H1 (cell line): ENCODE results near the gene GRIK4. TPM values are rescaled to one million over a fixed set of nuclear protein-coding genes. Genes with fewer than 3 reads are reported as not detected.

Experiments
- CTCF ChIA-PET: fragments of 300-600 bp; sonication (Branson Sonifier 250); formaldehyde crosslinking; loops from one replicate; lab custom pipeline; 2021; ENCODE audit not compliant: partially characterized antibody; lab: Charles Lee
- POLR2A ChIA-PET: fragments of 300-600 bp; sonication (Branson Sonifier 250); formaldehyde crosslinking; loops from one replicate; lab custom pipeline; 2021; ENCODE audit warnings: inconsistent platforms; ENCODE audit not compliant: partially characterized antibody; lab: Charles Lee
- DNase-seq, 2 experiments: peaks; one replicate each; pipeline versions ENCODE4 v3.0.0 to v3.0.0-alpha.2; 2010 to 2022; ENCODE audit warnings: low spot score in 2 of 2, low read depth in 1 of 2, mixed read lengths in 1 of 2
- FAIRE-seq: peaks from 2 replicates; lab custom pipeline; 2011; peaks lifted over from hg19 to GRCh38; lab: Jason Lieb, UNC
- H2AFZ ChIP-seq: 2 replicates; pipeline ENCODE4 v1.8.1; 2012; ENCODE audit warnings: low read length, inconsistent platforms
- H2AK5ac ChIP-seq: 2 replicates; pipeline ENCODE4 v1.6.1; 2013; ENCODE audit warnings: low read depth, low read length
- H2BK120ac ChIP-seq: replicated peaks from 2 replicates; pipeline ENCODE3; 2013; ENCODE audit warnings: low read depth, low read length, inconsistent platforms
- H2BK12ac ChIP-seq: 2 replicates; pipeline ENCODE4 v1.6.1; 2013; ENCODE audit warnings: low read depth, low read length
- H2BK15ac ChIP-seq: 2 replicates; pipeline ENCODE4 v1.6.1; 2013; ENCODE audit warnings: low read length
- H2BK20ac ChIP-seq: 2 replicates; pipeline ENCODE4 v1.6.1; 2013; ENCODE audit warnings: low read length
- H2BK5ac ChIP-seq: 2 replicates; pipeline ENCODE4 v1.6.1; 2013; ENCODE audit warnings: low read depth, low read length
- H3K14ac ChIP-seq: 2 replicates; pipeline ENCODE4 v1.6.1; 2013; ENCODE audit warnings: inconsistent platforms; ENCODE audit not compliant: insufficient read length
- H3K18ac ChIP-seq: 2 replicates; pipeline ENCODE4 v1.6.1; 2013; ENCODE audit warnings: low read length; ENCODE audit errors: extremely low read depth
- H3K23ac ChIP-seq: 2 replicates; pipeline ENCODE4 v1.6.1; 2013; ENCODE audit warnings: inconsistent platforms; ENCODE audit not compliant: insufficient read length
- H3K23me2 ChIP-seq: 2 replicates; pipeline ENCODE4 v1.6.1; 2013; ENCODE audit warnings: low read depth, low read length
- H3K27ac ChIP-seq: 2 replicates; pipeline ENCODE4 v1.6.1; 2011; ENCODE audit warnings: low read depth, low read length, inconsistent platforms
- H3K27me3 ChIP-seq, 4 experiments: replicated peaks in 1 of 4; 1 replicate in 1 of 4; 2 replicates in 3 of 4; pipeline versions ENCODE4 v1.6.1 to v1.8.1; 2011 to 2013; ENCODE audit warnings: low read length in 3 of 4, mild to moderate bottlenecking in 3 of 4, inconsistent platforms in 2 of 4, mixed read lengths in 2 of 4, moderate library complexity in 1 of 4; ENCODE audit not compliant: control insufficient read depth in 3 of 4, insufficient read depth in 3 of 4; ENCODE audit errors: extremely low read depth in 1 of 4
- H3K36me3 ChIP-seq, 4 experiments: 2 replicates each; pipeline versions ENCODE4 v1.6.1 to v1.8.1; 2011 to 2013; ENCODE audit warnings: mild to moderate bottlenecking in 4 of 4, low read length in 3 of 4, moderate library complexity in 2 of 4, control low read depth in 1 of 4, inconsistent platforms in 1 of 4; ENCODE audit not compliant: insufficient read depth in 4 of 4, control insufficient read depth in 2 of 4
- H3K4ac ChIP-seq: replicated peaks from 2 replicates; pipeline ENCODE3; 2013; ENCODE audit warnings: low read length, low read depth, mixed read lengths, inconsistent platforms; ENCODE audit not compliant: insufficient read length
- H3K4me1 ChIP-seq, 4 experiments: replicated peaks in 1 of 4; 1 replicate in 1 of 4; 2 replicates in 3 of 4; pipeline versions ENCODE4 v1.6.1 to v1.8.1; 2011 to 2013; ENCODE audit warnings: low read length in 3 of 4, inconsistent platforms in 2 of 4, mixed read lengths in 1 of 4; ENCODE audit not compliant: insufficient read depth in 4 of 4, control insufficient read depth in 3 of 4
- H3K4me2 ChIP-seq, 2 experiments: 2 replicates each; pipeline versions ENCODE4 v1.6.1 to v1.8.1; 2011 to 2013; ENCODE audit warnings: low read depth in 2 of 2, low read length in 2 of 2, control low read depth in 1 of 2, inconsistent platforms in 1 of 2, mild to moderate bottlenecking in 1 of 2; ENCODE audit not compliant: insufficient read depth in 1 of 2
- H3K4me3 ChIP-seq, 4 experiments: fragments of 200-600, 300-600 bp in 1 of 4; sonication (generic), shearing (Covaris generic), sonication (Bioruptor Twin) in 1 of 4; 2 replicates each; pipeline versions ENCODE4 v1.5.1 to v1.8.1; 2011 to 2016; ENCODE audit warnings: low read length in 4 of 4, low read depth in 3 of 4, control low read depth in 2 of 4, inconsistent platforms in 2 of 4, mild to moderate bottlenecking in 2 of 4, mixed read lengths in 1 of 4, moderate library complexity in 1 of 4; ENCODE audit not compliant: insufficient read depth in 2 of 4; ENCODE audit errors: extremely low read depth in 1 of 4
- H3K56ac ChIP-seq: replicated peaks from 2 replicates; pipeline ENCODE3; 2013; ENCODE audit warnings: low read depth, mild to moderate bottlenecking, mixed read lengths, low read length, inconsistent platforms; ENCODE audit not compliant: insufficient read length
- H3K79me1 ChIP-seq: 2 replicates; pipeline ENCODE4 v1.6.1; 2013; ENCODE audit warnings: low read depth, low read length, control low read depth
- H3K79me2 ChIP-seq, 2 experiments: 2 replicates each; pipeline versions ENCODE4 v1.6.1 to v1.8.1; 2012 to 2013; ENCODE audit warnings: low read length in 2 of 2, mild to moderate bottlenecking in 2 of 2, inconsistent platforms in 1 of 2; ENCODE audit not compliant: insufficient read depth in 2 of 2, control insufficient read depth in 1 of 2
- H3K9ac ChIP-seq, 4 experiments: replicated peaks in 1 of 4; 1 replicate in 1 of 4; 2 replicates in 3 of 4; pipeline versions ENCODE4 v1.6.1 to v1.8.1; 2011 to 2013; ENCODE audit warnings: low read depth in 3 of 4, low read length in 3 of 4, control low read depth in 2 of 4, mild to moderate bottlenecking in 2 of 4, moderate library complexity in 2 of 4, inconsistent platforms in 1 of 4; ENCODE audit errors: extremely low read depth in 1 of 4
- H3K9me3 ChIP-seq, 2 experiments: 2 replicates each; pipeline versions ENCODE4 v1.6.1 to v1.8.1; 2012 to 2013; ENCODE audit warnings: mild to moderate bottlenecking in 2 of 2, moderate library complexity in 2 of 2, control low read depth in 1 of 2, inconsistent platforms in 1 of 2, low read depth in 1 of 2, low read length in 1 of 2, mixed read lengths in 1 of 2; ENCODE audit not compliant: insufficient read depth in 2 of 2
- H4K20me1 ChIP-seq, 2 experiments: replicated peaks in 1 of 2; 2 replicates each; pipeline versions ENCODE3 to v1.8.1; 2011 to 2013; ENCODE audit warnings: inconsistent platforms in 2 of 2, low read length in 2 of 2, mild to moderate bottlenecking in 1 of 2; ENCODE audit not compliant: insufficient read depth in 2 of 2, control insufficient read depth in 1 of 2
- H4K5ac ChIP-seq: 2 replicates; pipeline ENCODE4 v1.6.1; 2013; ENCODE audit warnings: low read length, low read depth, mixed read lengths, inconsistent platforms; ENCODE audit not compliant: insufficient read length
- H4K8ac ChIP-seq: 2 replicates; pipeline ENCODE4 v1.8.0; 2013; ENCODE audit warnings: mild to moderate bottlenecking, moderate library complexity, low read length, inconsistent platforms; ENCODE audit not compliant: insufficient read depth; ENCODE audit errors: extremely low read depth
- H4K91ac ChIP-seq: replicated peaks from 2 replicates; pipeline ENCODE3; 2013; ENCODE audit warnings: low read length, mixed read lengths, inconsistent platforms; ENCODE audit not compliant: insufficient read length
- CEBPB ChIP-seq: IDR thresholded peaks from 2 replicates; pipeline ENCODE4 v1.6.1; 2012; ENCODE audit warnings: low read depth, low read length
- CHD2 ChIP-seq: IDR thresholded peaks from 2 replicates; pipeline ENCODE4 v1.6.1; 2012; ENCODE audit warnings: low read length, improper control_type of control experiment
- RNF2 ChIP-seq: fragments of 200-900, 300-1000 bp; sonication (generic); IDR thresholded peaks from 2 replicates; pipeline ENCODE4 v1.7.1; 2016; ENCODE audit warnings: borderline replicate concordance, low read depth, mild to moderate bottlenecking, antibody characterized with exemption, low read length; ENCODE audit not compliant: poor library complexity, severe bottlenecking; ENCODE audit errors: missing control alignments
- WGBS, 2 experiments: shearing (Covaris generic) in 1 of 2; methylation state at CpG; one replicate each; pipeline versions ENCODE4 v1.1.6 to v1.1.7; 2013 to 2015; ENCODE audit warnings: low lambda C conversion rate in 2 of 2, mixed read lengths in 2 of 2, inconsistent platforms in 1 of 2, low coverage in 1 of 2, missing lambda C conversion rate in 1 of 2; ENCODE audit not compliant: insufficient replicate concordance in 2 of 2, insufficient coverage in 1 of 2, insufficient read length in 1 of 2; ENCODE audit errors: extremely low coverage in 1 of 2, missing lambda C conversion rate in 1 of 2; 5-methylcytosine and 5-hydroxymethylcytosine counted together
- polyA plus RNA-seq, 7 experiments: library from polyadenylated mRNA; depleted of rRNA in 3 of 7; stranded (reverse) in 5 of 7; unstranded in 2 of 7; fragments of >200 nt in 5 of 7; fragments of 200-250 nt in 2 of 7; gene quantifications; 1 replicate in 5 of 7; 2 replicates in 1 of 7; 4 replicates in 1 of 7; pipeline versions ENCODE4 v1.2.1 to v1.2.3, GENCODE V29; 2011 to 2013; ENCODE audit warnings: missing spikeins in 2 of 7, mixed read lengths in 2 of 7
- total RNA-seq: library from RNA; stranded (reverse); fragmentation: NEBNext Ultra II Directional; extraction: Animal tissue kit (Norgen Biotek cat#: 25700); gene quantifications from 2 replicates; pipeline ENCODE4 v1.2.1, GENCODE V29; 2021

Gene GRIK4
- total and polyA plus RNA-seq, 2 of the 8 experiments (the other 6 are each of a cell fraction or from before 2014, with no cell fraction given): 1.2 to 2.9 TPM

DNA sequence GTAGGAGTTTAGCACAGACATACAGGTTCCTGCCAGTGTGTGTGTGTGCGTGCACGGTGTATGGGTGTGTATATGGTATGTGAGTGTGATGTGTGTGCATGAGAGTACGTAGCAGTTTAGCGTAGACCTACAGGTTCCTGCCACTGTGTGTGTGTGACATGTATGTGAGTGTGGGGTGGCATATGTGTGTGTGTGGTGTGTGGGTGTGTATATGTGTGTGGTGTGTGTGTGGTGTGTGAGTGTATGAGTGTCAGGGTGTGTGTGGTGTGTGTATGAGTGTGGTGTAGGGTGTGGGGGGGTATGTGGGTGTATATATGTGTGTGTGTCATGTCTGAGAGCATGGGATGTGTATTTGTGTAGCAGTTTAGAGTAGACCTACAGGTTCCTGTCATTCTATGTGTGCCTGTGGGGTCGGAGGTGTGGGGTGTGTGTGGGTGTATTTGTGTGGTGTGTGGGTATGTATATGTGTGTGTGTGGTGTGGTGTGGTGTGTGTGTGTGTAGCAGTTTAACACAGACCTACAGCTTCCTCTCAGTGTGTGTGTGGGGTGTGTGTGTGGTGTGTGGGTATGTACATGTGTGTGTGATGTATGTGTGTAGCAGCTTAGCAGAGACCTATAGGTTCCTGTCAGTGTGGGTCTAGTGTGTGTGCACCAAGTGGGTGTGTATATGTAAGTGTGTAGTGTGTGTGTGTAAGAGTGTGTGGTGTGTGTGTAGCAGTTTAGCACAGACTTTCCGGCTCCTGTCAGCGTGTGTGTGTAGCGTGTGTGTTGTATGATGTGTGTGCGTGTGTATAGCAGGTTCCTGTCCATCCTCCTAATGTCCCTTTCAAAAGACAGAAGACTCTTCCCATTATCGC, 480.5 kb downstream of the GRIK4 start:
- Histone ChIP-seq H4K20me1 (peaks cover 0 to 1% of the 10 kb centered on the region in 2 experiments), H3K79me2 (no peaks in the 10 kb centered on the region), H3K9me3 (no peaks in the 10 kb centered on the region), H2AFZ (no peak overlapping the region), H3K18ac (no peak overlapping the region), H3K4me1 (peaks cover 2 to 13% (median 10%) of the 10 kb centered on the region in 4 experiments; a peak in 5 of 7 replicates), H3K14ac (no peak overlapping the region), H3K23ac (no peak overlapping the region), H2BK20ac (peak overlapping the region; percentile 87), H4K91ac (peak overlapping the region; percentile 64), H2BK12ac (peak overlapping the region; percentile 71; the same call in 1 of the 2 replicates), H3K4me2 (no peak overlapping the region), H2AK5ac (0 out of 2 replicates have a peak overlapping the region, but pooled peaks have one; percentile 30), H2BK15ac (0 out of 2 replicates have a peak overlapping the region, but pooled peaks have one; percentile 14), H3K36me3 (no peaks in the 10 kb centered on the region), H3K4ac (peak overlapping the region; percentile 83), H2BK120ac (no peak overlapping the region), H4K8ac (no peak overlapping the region), H3K56ac (no peak overlapping the region), H3K23me2 (peaks cover 2% of the 10 kb centered on the region; the same call in 1 of the 2 replicates), H3K27me3 (no peaks in the 10 kb centered on the region; a peak in 2 of 7 replicates), H4K5ac (no peak overlapping the region), H3K4me3 (no peak overlapping the region), H3K27ac (no peak overlapping the region), H2BK5ac (no peak overlapping the region), H3K9ac (0 out of 7 replicates have a peak overlapping the region, but pooled peaks of 1 of the 4 experiments have one; percentile 15), H3K79me1 (peaks cover 2% of the 10 kb centered on the region; the same call in 1 of the 2 replicates)
- no peak for TF ChIP-seq CHD2
- no peak for TF ChIP-seq CEBPB
- no peak for TF ChIP-seq RNF2
- POLR2A ChIA-PET: interaction anchor here (1.4 kb wide), 1 partner anchor 16 kb away, joined by 3 read pairs; no protein-coding TSS in a partner anchor
- CTCF ChIA-PET: interaction anchor here (0.8 to 2.2 kb wide), 3 partner anchors 11 to 47 kb away, joined by 3 to 6 read pairs (median 3); no protein-coding TSS in a partner anchor
- DNase-seq: no peak
- WGBS, 2 experiments: 93% methylated on average over 10 of the region's 10 CpGs; no CpG with 5 or more reads in 1 of the 2 experiments
- no peak for FAIRE-seq
